ENCODE measurements around the gene RPS6KB2. TPM values are rescaled to one million over a fixed set of nuclear protein-coding genes. Genes with fewer than 3 reads are reported as not detected.

The RPS6KB2 gene
- total RNA-seq, 1 experiment from 2014 or later: 54.1 TPM

GRCh38 chr11:67410369-67410831 is 17.9 kb upstream of the RPS6KB2 start:
- intact Hi-C loops (cut with micrococcal nuclease): no loop called here
- Histone ChIP-seq H3K27me3 (ENCODE audit: insufficient read depth, low read length) (no peaks in the 10 kb centered on the region), H4K20me1 (ENCODE audit: insufficient read depth) (no peaks in the 10 kb centered on the region), H3K9me3 (ENCODE audit: control insufficient read depth in 1 of 2, insufficient read depth in 1 of 2, low read depth in 1 of 2, low read length in 2 of 2) (no peaks in the 10 kb centered on the region), H3K4me3 (replicated peaks in 1 of 2; ENCODE audit: low read depth in 1 of 2, low read length in 2 of 2) (no peak overlapping the region), H3K9me2 (ENCODE audit: insufficient read depth) (no peaks in the 10 kb centered on the region), H3K36me3 (ENCODE audit: control insufficient read depth in 1 of 2, insufficient read depth in 2 of 2, low read length in 2 of 2) (no peaks in the 10 kb centered on the region), H3K9ac (ENCODE audit: low read length) (no peak overlapping the region), H3K27ac (ENCODE audit: low read depth, low read length) (no peak overlapping the region), H3K4me1 (ENCODE audit: control insufficient read depth in 1 of 2, insufficient read depth in 2 of 2, low read length in 2 of 2) (peaks cover 5 to 14% of the 10 kb centered on the region in 2 experiments; a peak in 3 of 4 replicates), H3K4me2 (ENCODE audit: low read length) (no peak overlapping the region), H3K79me2 (ENCODE audit: insufficient read depth, low read length) (no peaks in the 10 kb centered on the region), H2AFZ (ENCODE audit: low read depth, low read length, poor library complexity, severe bottlenecking) (no peak overlapping the region)
- POLR2A ChIA-PET: no interaction called here
- ATAC-seq: no peak
- TF ChIP-seq YY1 (IDR thresholded peaks at IDR 0.05; ENCODE audit: extremely low read depth, insufficient replicate concordance, low read depth, low read length): no peak
- TF ChIP-seq ATF3 (IDR thresholded peaks at IDR 0.05): no peak
- TF ChIP-seq FOSL1 (IDR thresholded peaks at IDR 0.05; ENCODE audit: low read depth): no peak
- no peak for TF ChIP-seq JUND (IDR thresholded peaks at IDR 0.05)
- no peak for TF ChIP-seq SRF (IDR thresholded peaks at IDR 0.05; ENCODE audit: low read depth)
- TF ChIP-seq SP1 (IDR thresholded peaks at IDR 0.05; ENCODE audit: low read depth): no peak
- TF ChIP-seq RAD21 (IDR thresholded peaks at IDR 0.05; ENCODE audit: low read depth): no peak
- no peak for TF ChIP-seq POLR2A (IDR thresholded peaks at IDR 0.05; ENCODE audit: borderline replicate concordance, extremely low read depth, insufficient read depth, insufficient read length)
- TF ChIP-seq ZBTB33 (IDR thresholded peaks at IDR 0.05; ENCODE audit: extremely low read depth, insufficient replicate concordance, low read length): no peak
- TF ChIP-seq ZNF274 (IDR thresholded peaks at IDR 0.05; ENCODE audit: low read depth, low read length): no peak
- TF ChIP-seq ZFX (IDR thresholded peaks at IDR 0.05): no peak
- TF ChIP-seq POLR2AphosphoS5 (IDR thresholded peaks at IDR 0.05; ENCODE audit: low read depth, low read length): no peak
- no peak for TF ChIP-seq EGR1 (IDR thresholded peaks at IDR 0.05; ENCODE audit: low read depth)
- no peak for TF ChIP-seq ELF1 (IDR thresholded peaks at IDR 0.05; ENCODE audit: borderline replicate concordance, low read depth)
- no peak for TF ChIP-seq SIN3A (IDR thresholded peaks at IDR 0.05; ENCODE audit: low read depth)
- TF ChIP-seq TCF7L2 (IDR thresholded peaks at IDR 0.05; ENCODE audit: borderline replicate concordance, extremely low read depth, insufficient read depth, insufficient read length): no peak
- no peak for TF ChIP-seq EZH2phosphoT487 (IDR thresholded peaks at IDR 0.05; ENCODE audit: borderline replicate concordance)
- TF ChIP-seq CTCF (IDR thresholded peaks at IDR 0.05 in 2 of 3, conservative IDR thresholded peaks at IDR 0.05 in 1 of 3; ENCODE audit: borderline replicate concordance in 1 of 3, insufficient read depth in 1 of 3, low read depth in 2 of 3, low read length in 2 of 3): no peak
- no TSS peak for BruUV-seq (replicated peaks)
- RAD21 ChIA-PET (ENCODE audit: low non-redundant PET in 1 of 2, low total read pairs in 2 of 2, uncharacterized antibody in 2 of 2, unreplicated experiment in 2 of 2): no interaction called here
- CTCF ChIA-PET: no interaction called here
- no peak for DNase-seq (ENCODE audit: low read depth, low spot score)
